Bronchial epithelial cell (primary cell): ENCODE data around the gene ZNF750. TPM values are rescaled to one million over a fixed set of nuclear protein-coding genes. Genes with fewer than 3 reads are reported as not detected.

Experiments used
- DNase-seq: peaks from one replicate; pipeline ENCODE4 v3.0.0-alpha.2; 2010; ENCODE audit warnings: low read depth
- FAIRE-seq: peaks from 2 replicates; lab custom pipeline; 2011; peaks lifted over from hg19 to GRCh38; lab: Jason Lieb, UNC
- H3K27me3 ChIP-seq: 2 replicates; pipeline ENCODE4 v1.5.1; 2011; ENCODE audit warnings: low read length; ENCODE audit not compliant: control insufficient read depth, insufficient read depth
- H3K36me3 ChIP-seq: 2 replicates; pipeline ENCODE4 v1.5.1; 2011; ENCODE audit warnings: low read length; ENCODE audit not compliant: control insufficient read depth, insufficient read depth
- H3K4me3 ChIP-seq: 2 replicates; pipeline ENCODE4 v1.5.1; 2011; ENCODE audit warnings: mild to moderate bottlenecking, low read depth, low read length, control low read depth
- total RNA-seq: library from RNA; depleted of rRNA; stranded (reverse); fragments of >200 nt; gene quantifications from 2 replicates; pipeline ENCODE4 v1.2.1, GENCODE V29; 2014
- TF ChIP-seq, protein P1 (sequence below): IDR thresholded peaks from 2 replicates; pipeline ENCODE4 v1.5.1; 2011; ENCODE audit warnings: mild to moderate bottlenecking, moderate library complexity, low read length, control low read depth, inconsistent platforms; ENCODE audit not compliant: insufficient read depth, severe bottlenecking

The ZNF750 gene
- total RNA-seq, 1 donor from 2014 or later: 3.2 TPM

DNA sequence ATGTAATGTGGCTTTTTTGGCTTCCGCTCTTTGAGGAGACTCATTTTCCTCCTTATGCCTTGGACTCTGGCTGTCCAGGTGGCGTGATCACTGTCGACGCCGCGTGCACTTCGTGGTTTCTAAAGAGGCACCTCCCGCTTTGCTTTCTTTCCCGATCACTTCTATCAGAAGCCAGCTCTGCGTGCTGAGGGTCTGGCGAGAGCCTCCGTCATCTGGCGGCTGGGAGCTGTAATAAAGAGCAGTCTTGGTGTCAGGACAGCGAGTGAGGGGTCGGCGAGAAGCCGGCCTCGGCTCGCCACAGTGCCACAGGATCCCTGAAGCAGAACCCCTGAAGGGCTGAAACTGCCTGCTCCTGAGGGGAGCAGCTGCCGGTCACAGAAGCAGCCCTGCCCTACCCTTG is 7.4 kb downstream of the ZNF750 start:
- FAIRE-seq (no peak), DNase-seq (no peak)
- H3K27me3 ChIP-seq: no peaks in the 10 kb centered on the region
- TF ChIP-seq, protein P1, sequence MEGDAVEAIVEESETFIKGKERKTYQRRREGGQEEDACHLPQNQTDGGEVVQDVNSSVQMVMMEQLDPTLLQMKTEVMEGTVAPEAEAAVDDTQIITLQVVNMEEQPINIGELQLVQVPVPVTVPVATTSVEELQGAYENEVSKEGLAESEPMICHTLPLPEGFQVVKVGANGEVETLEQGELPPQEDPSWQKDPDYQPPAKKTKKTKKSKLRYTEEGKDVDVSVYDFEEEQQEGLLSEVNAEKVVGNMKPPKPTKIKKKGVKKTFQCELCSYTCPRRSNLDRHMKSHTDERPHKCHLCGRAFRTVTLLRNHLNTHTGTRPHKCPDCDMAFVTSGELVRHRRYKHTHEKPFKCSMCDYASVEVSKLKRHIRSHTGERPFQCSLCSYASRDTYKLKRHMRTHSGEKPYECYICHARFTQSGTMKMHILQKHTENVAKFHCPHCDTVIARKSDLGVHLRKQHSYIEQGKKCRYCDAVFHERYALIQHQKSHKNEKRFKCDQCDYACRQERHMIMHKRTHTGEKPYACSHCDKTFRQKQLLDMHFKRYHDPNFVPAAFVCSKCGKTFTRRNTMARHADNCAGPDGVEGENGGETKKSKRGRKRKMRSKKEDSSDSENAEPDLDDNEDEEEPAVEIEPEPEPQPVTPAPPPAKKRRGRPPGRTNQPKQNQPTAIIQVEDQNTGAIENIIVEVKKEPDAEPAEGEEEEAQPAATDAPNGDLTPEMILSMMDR: no peak
- H3K36me3 ChIP-seq: peaks cover 29% of the 10 kb centered on the region
- H3K4me3 ChIP-seq: no peak overlapping the region

DNA sequence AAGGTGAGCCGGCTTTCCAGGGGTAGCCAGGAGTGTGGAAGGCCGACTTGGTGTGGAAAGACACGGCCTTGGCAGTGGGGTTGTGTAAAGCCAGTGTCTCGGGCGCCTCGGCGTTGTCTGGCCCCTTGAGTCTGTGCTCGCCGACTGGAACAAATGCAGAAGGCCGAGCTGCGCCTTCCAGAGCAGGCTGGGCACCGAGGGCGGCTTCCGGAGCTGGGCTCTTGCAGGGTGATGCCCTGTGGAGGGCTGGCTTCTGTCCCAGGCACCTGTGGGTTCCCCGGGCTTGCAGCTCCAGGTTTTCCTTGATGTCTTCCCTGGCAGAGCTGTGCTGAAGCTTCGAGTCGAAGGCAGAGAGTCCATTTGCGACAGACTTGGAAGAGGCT is 8.0 kb downstream of the ZNF750 start:
- TF ChIP-seq, protein P1: no peak
- Histone ChIP-seq H3K36me3 (peaks cover 29% of the 10 kb centered on the region), H3K27me3 (no peaks in the 10 kb centered on the region), H3K4me3 (no peak overlapping the region)
- DNase-seq (no peak), FAIRE-seq (no peak)

DNA sequence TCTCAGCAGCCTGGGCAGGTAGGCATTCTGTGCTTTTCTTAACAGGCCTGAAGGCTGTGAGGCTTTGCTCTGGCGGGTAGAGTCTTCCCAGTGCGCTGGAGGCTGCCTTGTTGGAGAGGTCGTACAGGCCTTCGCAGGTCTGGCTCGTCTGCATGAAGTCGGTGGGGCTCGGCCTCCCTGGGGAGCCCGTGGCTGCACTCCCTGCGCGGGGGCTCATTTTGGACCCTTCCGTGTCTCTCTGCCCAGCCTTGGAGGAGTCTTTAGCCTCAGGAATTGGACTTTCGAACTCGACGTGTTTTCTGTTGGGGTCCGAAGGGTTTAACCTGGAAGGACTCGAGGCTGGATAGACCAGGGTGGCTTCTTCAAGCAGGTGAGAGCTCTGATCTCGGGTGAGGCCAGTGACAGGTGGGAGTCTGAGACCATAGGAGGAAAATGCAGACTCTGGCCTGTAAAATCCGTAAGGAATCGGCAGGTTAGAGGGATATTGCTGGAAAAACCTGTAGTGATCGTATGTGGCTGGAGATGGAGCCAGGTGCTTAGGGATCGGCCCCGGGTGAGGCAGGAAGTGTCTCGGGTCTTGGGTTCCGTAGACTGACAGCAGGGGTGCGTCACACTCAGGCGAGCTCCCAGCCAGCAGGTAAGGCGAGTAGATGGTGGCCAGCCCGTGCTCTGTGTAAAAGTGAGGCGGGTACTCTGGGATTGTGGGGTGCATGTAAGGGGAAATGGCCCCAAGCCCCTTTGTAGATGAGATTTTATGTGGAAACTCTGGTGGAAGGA is 8.6 kb downstream of the ZNF750 start:
- DNase-seq (no peak), FAIRE-seq (no peak)
- no peaks in the 10 kb centered on the region for H3K27me3 ChIP-seq
- TF ChIP-seq, protein P1: no peak
- no peak overlapping the region for H3K4me3 ChIP-seq
- H3K36me3 ChIP-seq: peaks cover 29% of the 10 kb centered on the region

DNA sequence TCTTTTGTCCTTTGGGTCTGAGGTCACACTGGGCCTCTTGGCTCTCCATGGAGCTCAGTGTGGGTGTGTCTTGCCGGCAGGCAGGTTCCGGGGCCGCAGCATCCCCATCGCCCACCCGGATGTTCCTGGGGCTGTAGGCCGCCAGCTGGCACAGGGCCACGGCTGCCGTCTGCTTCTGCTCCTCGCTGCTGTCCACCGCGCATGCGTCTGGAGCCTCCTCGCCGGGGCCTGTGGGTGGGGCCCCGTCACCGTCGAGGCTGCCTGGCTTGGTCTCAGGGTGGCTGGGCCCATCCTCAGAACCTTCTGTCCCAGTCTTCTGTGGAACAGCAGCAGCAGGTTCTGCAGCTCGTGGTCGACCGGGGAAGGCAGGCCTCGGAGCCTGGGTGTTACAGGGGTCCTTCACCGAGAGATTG is 9.6 kb downstream of the ZNF750 start:
- peaks cover 29% of the 10 kb centered on the region for H3K36me3 ChIP-seq
- no peak overlapping the region for H3K4me3 ChIP-seq
- FAIRE-seq (no peak), DNase-seq (no peak)
- no peaks in the 10 kb centered on the region for H3K27me3 ChIP-seq
- TF ChIP-seq, protein P1: no peak

DNA sequence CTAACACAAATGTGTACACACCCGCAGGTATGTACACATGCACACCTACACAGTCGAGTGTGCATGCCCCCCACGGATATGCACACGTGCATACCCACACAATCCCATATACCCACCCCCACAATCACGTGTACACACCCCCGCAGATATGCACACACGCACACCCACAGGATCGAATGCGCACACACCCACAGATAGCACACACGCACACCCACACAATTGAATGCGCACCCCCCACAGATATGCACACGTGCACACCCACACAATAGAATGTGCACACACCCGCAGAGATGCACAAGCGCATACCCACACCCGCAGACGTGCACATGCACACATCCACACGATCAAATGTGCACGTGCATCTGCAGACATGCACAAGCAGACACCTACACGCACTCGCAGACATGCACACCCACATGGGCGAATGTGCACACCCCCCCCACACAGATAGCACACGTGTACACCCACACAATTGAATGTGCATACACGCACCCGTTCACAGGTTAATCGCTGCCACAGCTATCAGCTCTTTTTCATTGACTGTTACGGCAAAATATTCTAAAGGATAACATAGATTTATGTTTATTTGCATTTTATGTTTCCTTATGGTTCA is 10.8 kb downstream of the ZNF750 start:
- FAIRE-seq (no peak), DNase-seq (no peak)
- H3K36me3 ChIP-seq: peaks cover 29% of the 10 kb centered on the region

More for the DNA sequence above, 10.8 kb downstream of the ZNF750 start:
- Histone ChIP-seq H3K4me3 (no peak overlapping the region), H3K27me3 (no peaks in the 10 kb centered on the region)
- TF ChIP-seq, protein P1: no peak
